Activated CD4-positive, CD25-positive, alpha-beta regulatory T cell treated with anti-CD3 and anti-CD28 coated beads, Interleukin-2, amount 50 U/mL, for 16 hours (primary cell): Measurements from ENCODE around the gene CRACR2A.

Experiments used
- DNase-seq: peaks from one replicate; pipeline ENCODE4 v3.0.0-alpha.2; 2020; ENCODE audit warnings: low read depth, low spot score

Gene CRACR2A

GRCh38 chr12:3598896-3599860 is 153.7 kb downstream of the CRACR2A start:
- no peak for DNase-seq

GRCh38 chr12:3597526-3598210 is 155.2 kb downstream of the CRACR2A start:
- no peak for DNase-seq

DNA sequence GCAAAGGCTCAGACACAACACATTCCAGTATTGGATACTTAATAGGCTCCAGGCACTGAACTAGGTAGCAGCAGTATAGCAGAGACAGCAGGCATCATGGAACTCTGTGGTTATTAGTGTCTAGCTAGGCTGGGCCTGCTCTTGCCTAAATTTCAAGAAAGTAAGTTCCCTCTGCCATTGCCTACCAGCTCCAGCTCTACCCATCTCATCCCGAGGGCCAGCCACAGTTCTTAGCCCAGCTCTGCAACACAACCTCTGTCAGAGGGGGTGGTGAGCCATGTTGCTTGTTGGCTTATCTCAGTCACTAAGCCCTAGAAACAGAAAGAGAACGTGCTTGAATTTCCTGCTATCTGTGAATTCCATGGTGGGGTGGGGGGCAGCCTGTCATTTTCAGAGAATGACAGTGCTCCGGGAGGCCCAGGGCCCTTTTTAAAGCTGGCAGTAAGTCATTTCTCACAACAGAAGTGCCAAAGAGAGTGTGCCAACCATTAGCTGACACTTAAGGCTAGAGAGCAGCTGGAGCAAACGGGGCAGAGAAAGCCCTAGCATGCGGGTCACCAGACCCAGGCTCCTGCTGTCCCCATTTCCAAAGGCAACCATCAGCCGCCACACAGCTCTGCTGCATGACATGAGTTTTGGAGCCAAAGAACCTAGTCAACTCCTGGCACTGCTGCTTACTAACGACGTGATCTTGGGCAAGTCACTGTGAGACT is 156.1 kb downstream of the CRACR2A start:
- DNase-seq: no peak

GRCh38 chr12:3595721-3596120 is 157.2 kb downstream of the CRACR2A start:
- no peak for DNase-seq

DNA sequence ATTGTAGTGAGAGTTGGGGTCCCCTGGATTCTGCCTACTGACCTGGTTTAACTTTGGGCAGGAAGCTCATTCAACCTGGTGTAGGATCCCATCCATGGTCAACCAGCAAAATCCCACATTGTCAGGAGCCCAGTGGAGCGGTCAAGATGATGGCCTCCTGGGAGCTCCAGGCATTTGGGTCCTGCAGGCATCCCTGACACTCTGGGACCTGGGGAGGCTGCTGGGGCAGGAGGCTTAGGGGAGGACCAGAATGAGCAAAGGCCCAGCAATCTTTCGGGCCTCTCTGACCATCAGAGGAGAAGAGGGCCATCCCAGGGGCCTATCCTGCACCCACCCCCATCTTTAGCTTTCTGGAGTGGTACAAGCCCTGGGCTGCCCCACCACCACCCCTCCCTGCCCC is 157.9 kb downstream of the CRACR2A start:
- DNase-seq: no peak

DNA sequence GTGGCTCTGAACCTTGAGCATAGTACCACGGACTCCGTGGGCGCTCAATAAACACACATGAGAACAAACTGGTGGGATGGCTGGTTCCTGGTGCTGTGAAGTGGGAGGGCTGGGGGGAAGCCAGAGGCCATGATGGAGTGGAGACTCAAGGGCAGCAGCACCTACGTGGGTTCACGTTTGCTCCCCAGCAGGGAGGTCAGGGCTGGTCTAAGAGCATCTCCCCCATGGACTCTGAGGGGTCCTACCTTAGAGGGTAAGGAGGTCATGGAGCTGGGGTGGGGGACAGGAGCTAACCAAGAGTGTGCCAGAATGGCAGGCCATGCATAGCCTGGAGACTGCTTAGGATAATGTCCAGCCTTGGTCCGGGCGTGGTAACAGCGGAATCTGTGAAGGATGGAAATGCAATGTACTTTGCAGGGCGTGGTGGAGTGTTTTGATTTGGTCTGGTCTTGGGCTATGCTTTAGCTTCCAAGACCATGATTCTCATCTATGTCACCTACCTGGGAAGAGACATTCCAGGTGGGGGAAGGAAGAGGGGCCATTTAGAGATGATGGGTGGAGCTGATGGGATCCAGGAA is 158.9 kb downstream of the CRACR2A start:
- no peak for DNase-seq

GRCh38 chr12:3592856-3593625 is 159.9 kb downstream of the CRACR2A start:
- DNase-seq: no peak

GRCh38 chr12:3589745-3590144 is 163.2 kb downstream of the CRACR2A start:
- DNase-seq: no peak

- no peak for DNase-seq
Observed at GRCh38 chr12:3587402-3588013, 165.4 kb downstream of the CRACR2A start.

DNA sequence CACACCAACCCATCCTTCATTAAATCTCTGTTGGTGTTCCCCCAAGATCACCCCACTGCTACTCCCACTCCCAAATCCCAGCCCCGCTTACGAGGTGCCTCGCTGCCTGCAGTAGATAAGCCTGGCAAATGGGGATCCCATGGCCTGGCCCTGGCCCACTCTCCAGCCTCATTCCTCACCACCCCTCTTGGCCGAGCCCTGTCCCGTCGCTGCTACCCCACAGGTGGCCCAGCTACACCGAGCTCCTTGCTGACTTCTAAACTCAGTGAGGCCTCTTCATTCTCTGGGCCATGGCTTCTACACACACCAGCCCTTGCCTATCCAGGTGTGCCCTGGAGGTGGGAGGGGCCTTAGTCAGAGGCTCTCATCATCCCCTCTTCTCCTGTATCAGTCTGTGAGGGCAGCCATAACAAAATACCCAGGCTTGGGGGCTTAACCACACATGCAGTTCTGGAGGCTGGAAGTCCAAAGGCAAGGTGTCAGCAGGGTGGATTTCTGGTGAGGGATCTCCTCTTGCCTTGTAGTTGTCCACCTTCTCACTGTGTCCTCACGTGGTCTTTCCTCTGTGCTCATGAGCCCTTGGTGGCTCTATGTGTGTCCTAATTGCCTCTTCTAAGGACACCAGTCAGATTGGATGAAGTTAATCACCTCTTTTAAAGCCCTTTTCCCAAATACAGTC is 169.1 kb downstream of the CRACR2A start:
- no peak for DNase-seq

DNA sequence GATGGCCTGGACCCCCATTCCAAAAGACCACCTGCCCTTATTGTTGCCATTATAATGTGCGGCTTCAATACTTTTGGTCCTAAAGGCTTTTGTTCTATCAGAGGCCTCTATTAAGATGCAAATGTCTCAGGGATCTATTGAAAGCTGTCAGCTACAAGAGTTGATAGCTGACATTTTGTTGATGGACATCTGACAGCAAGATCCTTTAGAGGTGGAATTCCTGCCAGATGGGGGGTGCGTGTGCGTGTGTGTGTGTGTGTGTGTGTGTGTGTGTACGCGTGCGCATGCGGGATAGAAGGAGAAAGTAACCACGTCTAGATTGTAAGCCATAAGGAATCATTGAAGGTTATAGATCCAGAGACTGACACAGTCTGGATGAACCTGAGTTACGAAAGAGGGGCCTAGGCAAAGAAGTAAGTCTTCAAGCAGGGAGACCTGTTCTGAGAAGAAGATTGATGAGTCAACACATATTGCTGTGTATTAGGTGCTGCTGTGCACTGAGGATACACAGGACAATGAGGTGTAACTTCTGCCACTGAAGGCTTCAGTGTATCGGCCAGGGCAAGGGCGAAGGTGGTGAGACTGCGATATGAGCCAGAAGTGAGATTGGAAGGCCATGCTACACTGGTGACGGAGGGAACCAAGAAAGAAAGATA is 172.7 kb downstream of the CRACR2A start:
- no peak for DNase-seq

GRCh38 chr12:3579446-3580093 is 173.3 kb downstream of the CRACR2A start:
- no peak for DNase-seq

- no peak for DNase-seq
Observed at GRCh38 chr12:3578557-3578956, 174.4 kb downstream of the CRACR2A start.

- DNase-seq: no peak
Observed at GRCh38 chr12:3576891-3577290, 176.0 kb downstream of the CRACR2A start.

GRCh38 chr12:3574986-3575385 is 177.9 kb downstream of the CRACR2A start:
- DNase-seq: no peak

DNA sequence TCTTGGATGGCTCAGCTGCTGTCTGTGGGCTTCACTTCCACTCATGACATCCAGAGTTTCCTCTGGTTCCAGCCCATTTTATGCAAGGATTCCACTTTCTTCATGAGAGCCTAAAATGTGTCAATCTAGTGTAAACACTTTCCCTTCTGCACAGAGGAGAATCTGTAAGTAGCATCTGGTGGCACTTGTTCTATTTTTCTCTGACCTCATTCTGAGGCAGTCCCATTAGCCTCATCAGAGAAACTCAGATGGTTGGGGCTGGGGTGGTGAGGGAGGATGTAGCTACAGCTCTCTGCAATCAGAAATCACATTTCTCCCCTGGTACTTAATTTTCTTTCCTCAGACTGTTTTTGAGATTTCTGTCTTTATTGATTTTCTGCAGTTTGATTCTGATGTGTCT is 180.3 kb downstream of the CRACR2A start:
- DNase-seq: no peak

DNA sequence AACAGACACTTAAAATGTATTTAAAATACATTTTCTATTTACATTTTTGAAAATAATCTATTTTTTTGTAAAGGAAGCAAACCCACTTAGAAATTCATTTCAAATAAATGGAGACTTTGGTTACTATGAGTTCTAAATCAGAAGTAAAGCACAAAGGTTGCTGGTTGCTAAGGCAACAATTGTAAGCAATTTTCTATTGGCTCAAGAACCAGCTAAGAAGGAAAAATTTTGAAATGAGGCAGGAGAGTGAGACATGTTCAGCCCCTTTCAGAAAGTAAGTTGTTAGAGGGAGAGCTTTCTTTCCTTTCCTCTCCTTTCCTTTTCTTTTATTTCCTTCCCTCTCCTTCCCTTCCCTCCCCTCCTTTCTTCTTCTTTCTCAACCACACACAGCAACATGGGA is 181.2 kb downstream of the CRACR2A start:
- DNase-seq: no peak

DNA sequence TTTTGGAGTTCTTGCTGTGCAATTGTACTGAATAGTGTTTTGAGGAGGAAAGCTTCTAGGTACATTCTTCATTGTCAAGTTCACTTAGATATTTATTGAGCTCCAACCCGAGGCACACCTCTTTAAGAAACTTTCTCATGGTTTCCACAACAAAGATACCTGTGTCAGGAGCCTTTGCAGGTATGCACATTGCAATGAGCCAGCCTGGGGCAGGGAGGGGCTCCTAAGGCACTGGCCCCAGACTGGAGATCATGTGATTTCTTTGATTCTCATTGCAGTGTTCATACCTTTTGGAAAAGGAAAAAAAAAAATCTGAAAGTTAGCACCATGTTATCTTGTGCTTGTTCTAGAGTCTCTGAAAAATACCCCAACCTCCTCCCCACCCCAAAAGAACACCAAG is 181.6 kb downstream of the CRACR2A start:
- no peak for DNase-seq

- no peak for DNase-seq
Observed at GRCh38 chr12:3568695-3569094, 184.2 kb downstream of the CRACR2A start.
